ENCODE measurements around the gene CFAP52. TPM values are rescaled to one million over a fixed set of nuclear protein-coding genes. Genes with fewer than 3 reads are reported as not detected.

The CFAP52 gene
- total RNA-seq, 5 donors from 2014 or later (not counting 1 experiment from before 2014, with no cell fraction given), result not detected

- ChIA-PET POLR2A (no interaction called here), CTCF (no interaction called here)
- WGBS (ENCODE audit: insufficient coverage), result no CpG with 5 or more reads among the region's 5 CpGs
- peaks cover 0 to 3% (median 0%) of the 10 kb centered on the region in 3 donors for H3K9me3 Mint-ChIP-seq
- no peaks in the 10 kb centered on the region for H3K36me3 ChIP-seq (ENCODE audit: control insufficient read depth in 2 of 2, extremely low read depth in 1 of 2, insufficient read depth in 1 of 2, low read length in 1 of 2)
- peak in 1 of 35 experiments; percentile 5 for DNase-seq
- peak in 2 of 4 experiments; percentile 27 to 60 for ATAC-seq (replicated peaks in 1 of 4)
- no peak overlapping the region for H3K4me3 Mint-ChIP-seq
- peaks cover 0 to 13% of the 10 kb centered on the region in 2 experiments for H3K27me3 ChIP-seq (replicated peaks in 1 of 2; ENCODE audit: control insufficient read depth in 2 of 2, extremely low read depth in 1 of 2, insufficient read depth in 2 of 2, low read length in 1 of 2)
- H3K27me3 Mint-ChIP-seq, result peaks cover 26 to 30% of the 10 kb centered on the region in 2 donors
- H3K27ac ChIP-seq (ENCODE audit: low read length), result no peak overlapping the region
- no peaks in the 10 kb centered on the region for H3K36me3 Mint-ChIP-seq
- H3K4me1 Mint-ChIP-seq, result peaks cover 7 to 19% (median 15%) of the 10 kb centered on the region in 3 donors
- no peaks in the 10 kb centered on the region for H3K9me3 ChIP-seq
- peaks cover 0 to 10% of the 10 kb centered on the region in 2 experiments for H3K4me1 ChIP-seq (ENCODE audit: control insufficient read depth in 1 of 2, extremely low read depth in 1 of 2, insufficient read depth in 2 of 2, low read length in 2 of 2)
- no peak overlapping the region for H3K4me3 ChIP-seq (ENCODE audit: control insufficient read depth in 1 of 2, extremely low read depth in 1 of 2, low read length in 1 of 2)
- H3K27ac Mint-ChIP-seq, result peak overlapping the region in 1 of 2 donors; percentile 7
Observed at GRCh38 chr17:9666461-9667050, 90.1 kb downstream of the CFAP52 start.

- Mint-ChIP-seq H3K27me3 (peaks cover 23 to 32% of the 10 kb centered on the region in 2 donors), H3K9me3 (no peaks in the 10 kb centered on the region), H3K36me3 (no peaks in the 10 kb centered on the region), H3K4me1 (peaks cover 7 to 19% (median 15%) of the 10 kb centered on the region in 3 donors), H3K27ac (no peak overlapping the region), H3K4me3 (no peak overlapping the region)
- peaks cover 2 to 6% of the 10 kb centered on the region in 2 experiments for H3K27me3 ChIP-seq (replicated peaks in 1 of 2; ENCODE audit: control insufficient read depth in 2 of 2, extremely low read depth in 1 of 2, insufficient read depth in 2 of 2, low read length in 1 of 2)
- ATAC-seq (replicated peaks in 1 of 4) (no peak), DNase-seq (no peak)
- ChIA-PET CTCF (no interaction called here), POLR2A (no interaction called here)
- no peak overlapping the region for H3K27ac ChIP-seq (ENCODE audit: low read length)
- H3K4me3 ChIP-seq (ENCODE audit: control insufficient read depth in 1 of 2, extremely low read depth in 1 of 2, low read length in 1 of 2), result no peak overlapping the region
- no peaks in the 10 kb centered on the region for H3K36me3 ChIP-seq (ENCODE audit: control insufficient read depth in 2 of 2, extremely low read depth in 1 of 2, insufficient read depth in 1 of 2, low read length in 1 of 2)
- WGBS (ENCODE audit: insufficient coverage), result 47% methylated on average over 4 of the region's 6 CpGs
- H3K4me1 ChIP-seq (ENCODE audit: control insufficient read depth in 1 of 2, extremely low read depth in 1 of 2, insufficient read depth in 2 of 2, low read length in 2 of 2), result peaks cover 0 to 10% of the 10 kb centered on the region in 2 experiments
- no peaks in the 10 kb centered on the region for H3K9me3 ChIP-seq
Observed at GRCh38 chr17:9668517-9668916, 92.1 kb downstream of the CFAP52 start.

- no peaks in the 10 kb centered on the region for H3K36me3 Mint-ChIP-seq
- no peaks in the 10 kb centered on the region for H3K9me3 Mint-ChIP-seq
- no peak overlapping the region for H3K27ac Mint-ChIP-seq
- ChIA-PET POLR2A (no interaction called here), CTCF (no interaction called here)
- H3K4me3 Mint-ChIP-seq, result no peak overlapping the region
- Histone ChIP-seq H3K4me3 (ENCODE audit: control insufficient read depth in 1 of 2, extremely low read depth in 1 of 2, low read length in 1 of 2) (no peak overlapping the region), H3K36me3 (ENCODE audit: control insufficient read depth in 2 of 2, extremely low read depth in 1 of 2, insufficient read depth in 1 of 2, low read length in 1 of 2) (no peaks in the 10 kb centered on the region), H3K27ac (ENCODE audit: low read length) (no peak overlapping the region), H3K9me3 (no peaks in the 10 kb centered on the region), H3K27me3 (replicated peaks in 1 of 2; ENCODE audit: control insufficient read depth in 2 of 2, extremely low read depth in 1 of 2, insufficient read depth in 2 of 2, low read length in 1 of 2) (peaks cover 2 to 6% of the 10 kb centered on the region in 2 experiments), H3K4me1 (ENCODE audit: control insufficient read depth in 1 of 2, extremely low read depth in 1 of 2, insufficient read depth in 2 of 2, low read length in 2 of 2) (peaks cover 0 to 10% of the 10 kb centered on the region in 2 experiments)
- no peak for DNase-seq
- H3K27me3 Mint-ChIP-seq, result peaks cover 21 to 31% of the 10 kb centered on the region in 2 donors
- no peak for ATAC-seq (replicated peaks in 1 of 4)
- H3K4me1 Mint-ChIP-seq, result peaks cover 7 to 19% (median 15%) of the 10 kb centered on the region in 3 donors
- 89% methylated on average over 4 of the region's 6 CpGs for WGBS (ENCODE audit: insufficient coverage)
Observed at GRCh38 chr17:9669551-9670008, 93.1 kb downstream of the CFAP52 start.

- ATAC-seq (replicated peaks in 1 of 4), result no peak
- POLR2A ChIA-PET, result no interaction called here
- Mint-ChIP-seq H3K27me3 (peaks cover 16 to 31% of the 10 kb centered on the region in 2 donors), H3K9me3 (no peaks in the 10 kb centered on the region), H3K27ac (no peak overlapping the region), H3K4me3 (no peak overlapping the region), H3K4me1 (peaks cover 7 to 18% (median 15%) of the 10 kb centered on the region in 3 donors), H3K36me3 (no peaks in the 10 kb centered on the region)
- DNase-seq, result no peak
- Histone ChIP-seq H3K27ac (ENCODE audit: low read length) (no peak overlapping the region), H3K4me3 (ENCODE audit: control insufficient read depth in 1 of 2, extremely low read depth in 1 of 2, low read length in 1 of 2) (no peak overlapping the region), H3K36me3 (ENCODE audit: control insufficient read depth in 2 of 2, extremely low read depth in 1 of 2, insufficient read depth in 1 of 2, low read length in 1 of 2) (no peaks in the 10 kb centered on the region), H3K27me3 (replicated peaks in 1 of 2; ENCODE audit: control insufficient read depth in 2 of 2, extremely low read depth in 1 of 2, insufficient read depth in 2 of 2, low read length in 1 of 2) (peaks cover 2 to 6% of the 10 kb centered on the region in 2 experiments), H3K4me1 (ENCODE audit: control insufficient read depth in 1 of 2, extremely low read depth in 1 of 2, insufficient read depth in 2 of 2, low read length in 2 of 2) (peaks cover 0 to 10% of the 10 kb centered on the region in 2 experiments), H3K9me3 (no peaks in the 10 kb centered on the region)
- WGBS (ENCODE audit: insufficient coverage), result 69% methylated on average over 7 of the region's 8 CpGs
- CTCF ChIA-PET, result no interaction called here
Observed at GRCh38 chr17:9670596-9670995, 94.2 kb downstream of the CFAP52 start.

- no peak for DNase-seq
- ATAC-seq (replicated peaks in 1 of 4), result no peak
- H3K27me3 Mint-ChIP-seq, result peaks cover 13 to 31% of the 10 kb centered on the region in 2 donors
- CTCF ChIA-PET, result no interaction called here
- peaks cover 0 to 4% of the 10 kb centered on the region in 2 experiments for H3K4me1 ChIP-seq (ENCODE audit: control insufficient read depth in 1 of 2, extremely low read depth in 1 of 2, insufficient read depth in 2 of 2, low read length in 2 of 2)
- H3K27ac Mint-ChIP-seq, result no peak overlapping the region
- no peaks in the 10 kb centered on the region for H3K36me3 Mint-ChIP-seq
- H3K27ac ChIP-seq (ENCODE audit: low read length), result no peak overlapping the region
- H3K4me3 ChIP-seq (ENCODE audit: control insufficient read depth in 1 of 2, extremely low read depth in 1 of 2, low read length in 1 of 2), result no peak overlapping the region
- POLR2A ChIA-PET, result no interaction called here
- peaks cover 5 to 9% (median 9%) of the 10 kb centered on the region in 3 donors for H3K4me1 Mint-ChIP-seq
- H3K9me3 Mint-ChIP-seq, result no peaks in the 10 kb centered on the region
- no peak overlapping the region for H3K4me3 Mint-ChIP-seq
- no peaks in the 10 kb centered on the region for H3K9me3 ChIP-seq
- H3K36me3 ChIP-seq (ENCODE audit: control insufficient read depth in 2 of 2, extremely low read depth in 1 of 2, insufficient read depth in 1 of 2, low read length in 1 of 2), result no peaks in the 10 kb centered on the region
- peaks cover 2 to 6% of the 10 kb centered on the region in 2 experiments for H3K27me3 ChIP-seq (replicated peaks in 1 of 2; ENCODE audit: control insufficient read depth in 2 of 2, extremely low read depth in 1 of 2, insufficient read depth in 2 of 2, low read length in 1 of 2)
- WGBS (ENCODE audit: insufficient coverage), result 75% methylated on average over 3 of the region's 4 CpGs
Observed at GRCh38 chr17:9671559-9671958, 95.1 kb downstream of the CFAP52 start.

GRCh38 chr17:9672266-9672665 is 95.8 kb downstream of the CFAP52 start:
- peaks cover 13 to 31% of the 10 kb centered on the region in 2 donors for H3K27me3 Mint-ChIP-seq
- 100% methylated on average over 1 of the region's 8 CpGs for WGBS (ENCODE audit: insufficient coverage)

More at GRCh38 chr17:9672266-9672665, 95.8 kb downstream of the CFAP52 start:
- no peak overlapping the region for H3K27ac Mint-ChIP-seq
- H3K36me3 Mint-ChIP-seq, result no peaks in the 10 kb centered on the region
- POLR2A ChIA-PET, result no interaction called here
- no peak overlapping the region for H3K4me3 ChIP-seq (ENCODE audit: control insufficient read depth in 1 of 2, extremely low read depth in 1 of 2, low read length in 1 of 2)
- H3K9me3 ChIP-seq, result no peaks in the 10 kb centered on the region
- no peak overlapping the region for H3K27ac ChIP-seq (ENCODE audit: low read length)
- CTCF ChIA-PET, result no interaction called here
- H3K36me3 ChIP-seq (ENCODE audit: control insufficient read depth in 2 of 2, extremely low read depth in 1 of 2, insufficient read depth in 1 of 2, low read length in 1 of 2), result no peaks in the 10 kb centered on the region
- peaks cover 0 to 4% (median 4%) of the 10 kb centered on the region in 3 donors for H3K4me1 Mint-ChIP-seq
- DNase-seq (no peak), ATAC-seq (replicated peaks in 1 of 4) (no peak)
- no peaks in the 10 kb centered on the region for H3K9me3 Mint-ChIP-seq
- peaks cover 2 to 8% of the 10 kb centered on the region in 2 experiments for H3K27me3 ChIP-seq (replicated peaks in 1 of 2; ENCODE audit: control insufficient read depth in 2 of 2, extremely low read depth in 1 of 2, insufficient read depth in 2 of 2, low read length in 1 of 2)
- no peak overlapping the region for H3K4me3 Mint-ChIP-seq
- H3K4me1 ChIP-seq (ENCODE audit: control insufficient read depth in 1 of 2, extremely low read depth in 1 of 2, insufficient read depth in 2 of 2, low read length in 2 of 2), result no peaks in the 10 kb centered on the region

Measured in T-cell (primary cell).